ENCODE measurements around the gene TTC6.

- TF ChIP-seq POLR2A (IDR thresholded peaks at IDR 0.05; ENCODE audit: low read depth, low read length) (no peak), TAF1 (IDR thresholded peaks at IDR 0.05; ENCODE audit: borderline replicate concordance, low read depth, low read length) (no peak)
Measured at GRCh38 chr14:37588667-37588955, 6.8 kb upstream of the TTC6 start.

Data from GM12892 (cell line).